IMR-90 (cell line): Measurements from ENCODE around the gene ANKIB1. TPM values are rescaled to one million over a fixed set of nuclear protein-coding genes. Genes with fewer than 3 reads are reported as not detected.

ENCODE experiments used
- ATAC-seq: fragments of 200-7000 bp; cut with Tn5 transposase; 2 replicates; pipeline ENCODE4 v1.9.1; 2020; ENCODE audit warnings: low read depth, mild to moderate bottlenecking, moderate library complexity
- BruUV-seq: library from RNA; stranded (reverse); fragments of 400-500 nt; replicated peaks from 2 replicates; lab custom pipeline; 2021; lab: Mats Ljungman, UMichigan
- CTCF ChIA-PET: fragments of 300-600 bp; formaldehyde crosslinking; extraction: SDS; loops from one replicate; lab custom pipeline; 2021; ENCODE audit warnings: antibody characterized with exemption; lab: Yijun Ruan, JAX
- POLR2A ChIA-PET: fragments of 300-600 bp; sonication (Branson Sonifier 250); formaldehyde crosslinking; loops from one replicate; lab custom pipeline; 2022; ENCODE audit warnings: antibody characterized with exemption; ENCODE audit not compliant: unreplicated experiment; lab: Charles Lee
- DNase-seq: peaks from one replicate; pipeline ENCODE4 v3.0.0; 2013
- H2AFZ ChIP-seq: replicated peaks from 2 replicates; pipeline ENCODE3; 2013; ENCODE audit warnings: low read length, mild to moderate bottlenecking; ENCODE audit not compliant: poor library complexity
- H2AK5ac ChIP-seq: 2 replicates; pipeline ENCODE4 v1.6.1; 2013; ENCODE audit warnings: low read depth, low read length, inconsistent platforms
- H2AK9ac ChIP-seq: replicated peaks from 2 replicates; pipeline ENCODE3; 2013; ENCODE audit warnings: mild to moderate bottlenecking, low read depth, low read length, moderate library complexity; ENCODE audit not compliant: poor library complexity
- H2BK120ac ChIP-seq: 2 replicates; pipeline ENCODE4 v1.6.1; 2013; ENCODE audit warnings: low read depth, low read length, inconsistent platforms
- H2BK15ac ChIP-seq: 3 replicates; pipeline ENCODE4 v1.6.1; 2013; ENCODE audit warnings: low read depth, low read length, inconsistent platforms
- H2BK20ac ChIP-seq: 2 replicates; pipeline ENCODE4 v1.6.1; 2013; ENCODE audit warnings: low read depth, mild to moderate bottlenecking, inconsistent platforms, low read length, moderate library complexity
- H2BK5ac ChIP-seq: 2 replicates; pipeline ENCODE4 v1.6.1; 2013; ENCODE audit warnings: mild to moderate bottlenecking, low read depth, low read length, inconsistent platforms; ENCODE audit not compliant: poor library complexity, severe bottlenecking
- H3K14ac ChIP-seq: replicated peaks from 2 replicates; pipeline ENCODE4 v1.6.1; 2013; ENCODE audit warnings: low read depth, low read length, inconsistent platforms
- H3K18ac ChIP-seq: 2 replicates; pipeline ENCODE4 v1.6.1; 2013; ENCODE audit warnings: low read depth, low read length, control low read depth
- H3K23ac ChIP-seq: 2 replicates; pipeline ENCODE4 v1.6.1; 2013; ENCODE audit warnings: low read depth, low read length, inconsistent platforms
- H3K27ac ChIP-seq: 2 replicates; pipeline ENCODE4 v1.5.1; 2013; ENCODE audit warnings: mild to moderate bottlenecking, control low read depth, low read length; ENCODE audit not compliant: insufficient read depth
- H3K27me3 ChIP-seq: 2 replicates; pipeline ENCODE4 v1.6.1; 2013; ENCODE audit warnings: low read length; ENCODE audit not compliant: control insufficient read depth, insufficient read depth
- H3K36me3 ChIP-seq: 2 replicates; pipeline ENCODE4 v1.6.1; 2013; ENCODE audit warnings: low read length, mixed read lengths; ENCODE audit not compliant: control insufficient read depth, insufficient read depth
- H3K4ac ChIP-seq: 2 replicates; pipeline ENCODE4 v1.6.1; 2013; ENCODE audit warnings: low read depth, low read length, inconsistent platforms
- H3K4me1 ChIP-seq: 2 replicates; pipeline ENCODE4 v1.6.1; 2013; ENCODE audit warnings: low read length, mixed read lengths; ENCODE audit not compliant: control insufficient read depth, insufficient read depth
- H3K4me2 ChIP-seq: 2 replicates; pipeline ENCODE4 v1.6.1; 2013; ENCODE audit warnings: low read depth, mild to moderate bottlenecking, control low read depth, low read length, moderate library complexity
- H3K4me3 ChIP-seq: 2 replicates; pipeline ENCODE4 v1.5.1; 2013; ENCODE audit warnings: low read depth, mild to moderate bottlenecking, control low read depth, low read length, moderate library complexity; ENCODE audit not compliant: insufficient read depth
- H3K56ac ChIP-seq: 2 replicates; pipeline ENCODE4 v1.6.1; 2013; ENCODE audit warnings: low read length, inconsistent platforms; ENCODE audit not compliant: insufficient read depth; ENCODE audit errors: extremely low read depth
- H3K79me1 ChIP-seq, 2 experiments: 2 replicates each; pipeline ENCODE4 v1.6.1; 2013; ENCODE audit warnings: low read length in 2 of 2, inconsistent platforms in 1 of 2, low read depth in 1 of 2
- H3K9ac ChIP-seq: 2 replicates; pipeline ENCODE4 v1.6.1; 2013; ENCODE audit warnings: low read depth, low read length, control low read depth
- H3K9me1 ChIP-seq: 2 replicates; pipeline ENCODE4 v1.6.1; 2013; ENCODE audit warnings: low read length, inconsistent platforms; ENCODE audit not compliant: insufficient read depth
- H3K9me3 ChIP-seq: 2 replicates; pipeline ENCODE4 v1.6.1; 2013; ENCODE audit warnings: low read length; ENCODE audit not compliant: control insufficient read depth, insufficient read depth
- H4K20me1 ChIP-seq: 2 replicates; pipeline ENCODE4 v1.6.1; 2013; ENCODE audit warnings: low read length, inconsistent platforms; ENCODE audit not compliant: insufficient read depth
- H4K5ac ChIP-seq: 2 replicates; pipeline ENCODE4 v1.6.1; 2013; ENCODE audit warnings: mild to moderate bottlenecking, low read depth, low read length, control low read depth
- H4K8ac ChIP-seq, 2 experiments: 2 replicates each; pipeline ENCODE4 v1.6.1; 2013; ENCODE audit warnings: low read depth in 2 of 2, low read length in 2 of 2, control low read depth in 1 of 2, inconsistent platforms in 1 of 2
- H4K91ac ChIP-seq: 2 replicates; pipeline ENCODE4 v1.6.1; 2013; ENCODE audit warnings: low read depth, low read length, inconsistent platforms; ENCODE audit not compliant: insufficient read depth
- MAFK ChIP-seq: IDR thresholded peaks from 2 replicates; pipeline ENCODE4 v1.6.1; 2012; ENCODE audit warnings: low read depth, low read length, improper control_type of control experiment
- MXI1 ChIP-seq: IDR thresholded peaks from 2 replicates; pipeline ENCODE4 v1.6.1; 2012; ENCODE audit warnings: low read depth, mild to moderate bottlenecking, low read length, moderate library complexity, borderline replicate concordance
- NFE2L2 ChIP-seq: fragments of 150-350 bp; IDR thresholded peaks from 2 replicates; pipeline ENCODE4 v1.6.1; 2016; ENCODE audit warnings: low read depth, mild to moderate bottlenecking, low read length
- RAD21 ChIP-seq: IDR thresholded peaks from 2 replicates; pipeline ENCODE4 v1.6.1; 2012; ENCODE audit warnings: low read length, improper control_type of control experiment
- RCOR1 ChIP-seq: IDR thresholded peaks from 2 replicates; pipeline ENCODE4 v1.6.1; 2012; ENCODE audit warnings: mild to moderate bottlenecking, low read length, improper control_type of control experiment; ENCODE audit not compliant: insufficient replicate concordance
- RFX5 ChIP-seq: IDR thresholded peaks from 2 replicates; pipeline ENCODE4 v1.8.0; 2012; ENCODE audit warnings: low read depth, mild to moderate bottlenecking, low read length, moderate library complexity
- WGBS, 2 experiments: methylation state at CpG; one replicate each; pipeline versions ENCODE4 v1.1.5 to v1.1.7; 2013; ENCODE audit warnings: missing lambda C conversion rate in 2 of 2; ENCODE audit not compliant: insufficient read length in 1 of 2; ENCODE audit errors: extremely low coverage in 2 of 2; 5-methylcytosine and 5-hydroxymethylcytosine counted together
- dilution Hi-C: fragments of 300-500 bp; cut with HindIII; formaldehyde crosslinking; loops from one replicate; pipeline ENCODE4 v1.14.3; 2018; ENCODE audit warnings: low sequenced_read_pairs; ENCODE audit not compliant: unreplicated experiment
- in situ Hi-C: fragments of 300-500 bp; cut with MboI; formaldehyde crosslinking; loops from 3 replicates; pipeline ENCODE4 v1.14.3; 2019; ENCODE audit warnings: low sequenced_read_pairs, inconsistent platforms, mixed read lengths
- intact Hi-C: fragments of 100-400 bp; cut with micrococcal nuclease; formaldehyde crosslinking; loops from 2 replicates; pipeline ENCODE4 v1.10.0; 2022
- polyA plus RNA-seq, 3 experiments: library from polyadenylated mRNA; depleted of rRNA; stranded (reverse); fragments of >200 nt; gene quantifications; 2 replicates each; pipeline ENCODE4 v1.2.3, GENCODE V29; 2012; ENCODE audit warnings: low replicate concordance in 1 of 3
- total RNA-seq: library from RNA; depleted of rRNA; stranded (reverse); fragments of >200 nt; gene quantifications from 2 replicates; pipeline ENCODE4 v1.2.3, GENCODE V29; 2012
- TF ChIP-seq, protein P1 (sequence below): fragments of 150-350 bp; IDR thresholded peaks from 2 replicates; pipeline ENCODE4 v1.6.1; 2016; ENCODE audit warnings: low read depth, mild to moderate bottlenecking, low read length, moderate library complexity, borderline replicate concordance
- TF ChIP-seq, protein P2 (sequence below): conservative IDR thresholded peaks from 2 replicates; pipeline ENCODE4 v1.5.1; 2012; ENCODE audit warnings: mild to moderate bottlenecking, low read depth, low read length, improper control_type of control experiment

Gene ANKIB1
- total and polyA plus RNA-seq, 2 of the 4 experiments (the other 2 are of a cell fraction) = 18.7 to 33.9 TPM

DNA sequence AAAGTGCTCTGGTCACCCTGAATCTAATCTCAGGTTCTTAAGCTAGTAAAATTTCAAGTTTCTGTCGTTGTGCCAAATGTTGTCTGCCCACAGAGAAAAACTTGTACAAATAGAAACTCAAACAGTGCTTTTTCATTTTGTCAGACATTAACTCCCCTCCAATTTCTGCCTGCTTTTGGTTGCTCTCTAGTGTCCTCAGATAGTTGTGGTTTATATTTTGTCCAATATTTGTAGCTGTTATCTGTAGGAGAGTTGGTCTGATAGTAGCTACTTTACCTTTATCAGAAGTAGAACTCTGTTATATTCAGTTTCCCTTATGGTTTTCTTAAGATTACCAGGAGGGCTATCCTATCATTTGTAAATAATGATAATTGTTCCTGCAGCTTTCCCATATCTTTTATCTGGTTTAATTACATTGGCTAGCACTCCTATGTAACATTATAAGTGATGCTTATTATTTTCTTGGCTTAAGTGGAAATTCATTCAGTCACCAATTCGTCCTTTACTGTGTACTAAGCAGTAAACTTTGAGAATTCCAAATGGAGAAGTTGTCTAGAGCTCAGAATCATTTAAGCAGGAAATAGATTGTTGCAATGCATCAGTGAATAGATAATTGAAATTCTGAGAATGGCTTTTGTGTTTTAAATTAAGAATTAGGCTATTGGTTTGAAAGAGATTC lies 91.0 kb downstream of the ANKIB1 start:
- H2BK20ac ChIP-seq = no peak overlapping the region
- H2BK5ac ChIP-seq = no peak overlapping the region
- H3K9me1 ChIP-seq = 0 out of 2 replicates have a peak, but pooled peaks cover 3% of the 10 kb centered on the region
- no peak overlapping the region for H2BK15ac ChIP-seq
- no peak for TF ChIP-seq RFX5
- no peak for TF ChIP-seq RAD21
- no peak for TF ChIP-seq MXI1
- TF ChIP-seq, protein P1, sequence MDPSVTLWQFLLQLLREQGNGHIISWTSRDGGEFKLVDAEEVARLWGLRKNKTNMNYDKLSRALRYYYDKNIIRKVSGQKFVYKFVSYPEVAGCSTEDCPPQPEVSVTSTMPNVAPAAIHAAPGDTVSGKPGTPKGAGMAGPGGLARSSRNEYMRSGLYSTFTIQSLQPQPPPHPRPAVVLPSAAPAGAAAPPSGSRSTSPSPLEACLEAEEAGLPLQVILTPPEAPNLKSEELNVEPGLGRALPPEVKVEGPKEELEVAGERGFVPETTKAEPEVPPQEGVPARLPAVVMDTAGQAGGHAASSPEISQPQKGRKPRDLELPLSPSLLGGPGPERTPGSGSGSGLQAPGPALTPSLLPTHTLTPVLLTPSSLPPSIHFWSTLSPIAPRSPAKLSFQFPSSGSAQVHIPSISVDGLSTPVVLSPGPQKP = no peak
- no peak for TF ChIP-seq MAFK
- no peak for TF ChIP-seq NFE2L2
- TF ChIP-seq RCOR1 = no peak
- TF ChIP-seq, protein P2, sequence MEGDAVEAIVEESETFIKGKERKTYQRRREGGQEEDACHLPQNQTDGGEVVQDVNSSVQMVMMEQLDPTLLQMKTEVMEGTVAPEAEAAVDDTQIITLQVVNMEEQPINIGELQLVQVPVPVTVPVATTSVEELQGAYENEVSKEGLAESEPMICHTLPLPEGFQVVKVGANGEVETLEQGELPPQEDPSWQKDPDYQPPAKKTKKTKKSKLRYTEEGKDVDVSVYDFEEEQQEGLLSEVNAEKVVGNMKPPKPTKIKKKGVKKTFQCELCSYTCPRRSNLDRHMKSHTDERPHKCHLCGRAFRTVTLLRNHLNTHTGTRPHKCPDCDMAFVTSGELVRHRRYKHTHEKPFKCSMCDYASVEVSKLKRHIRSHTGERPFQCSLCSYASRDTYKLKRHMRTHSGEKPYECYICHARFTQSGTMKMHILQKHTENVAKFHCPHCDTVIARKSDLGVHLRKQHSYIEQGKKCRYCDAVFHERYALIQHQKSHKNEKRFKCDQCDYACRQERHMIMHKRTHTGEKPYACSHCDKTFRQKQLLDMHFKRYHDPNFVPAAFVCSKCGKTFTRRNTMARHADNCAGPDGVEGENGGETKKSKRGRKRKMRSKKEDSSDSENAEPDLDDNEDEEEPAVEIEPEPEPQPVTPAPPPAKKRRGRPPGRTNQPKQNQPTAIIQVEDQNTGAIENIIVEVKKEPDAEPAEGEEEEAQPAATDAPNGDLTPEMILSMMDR = no peak
- in situ Hi-C loops (no loop called here), dilution Hi-C loops (no loop called here), intact Hi-C loops (no loop called here)
- H4K20me1 ChIP-seq = no peaks in the 10 kb centered on the region
- H3K56ac ChIP-seq = no peak overlapping the region
- no peak overlapping the region for H3K27ac ChIP-seq
- no peaks in the 10 kb centered on the region for H3K27me3 ChIP-seq
- no peak overlapping the region for H4K91ac ChIP-seq
- no peak overlapping the region for H3K23ac ChIP-seq
- DNase-seq (no peak), ATAC-seq (no peak)
- 100% methylated on average over 1 of the region's 2 CpGs; no CpG with 5 or more reads in 1 of the 2 experiments for WGBS, 2 experiments
- no peak overlapping the region for H4K5ac ChIP-seq
- H3K36me3 ChIP-seq = 0 out of 2 replicates have a peak, but pooled peaks cover 2% of the 10 kb centered on the region
- H3K14ac ChIP-seq = no peak overlapping the region
- H2BK120ac ChIP-seq = no peak overlapping the region
- H3K4me3 ChIP-seq = no peak overlapping the region
- H3K9ac ChIP-seq = no peak overlapping the region
- ChIA-PET POLR2A (no interaction called here), CTCF (no interaction called here)
- H3K4me2 ChIP-seq = no peak overlapping the region
- no TSS peak for BruUV-seq
- no peak overlapping the region for H2AK9ac ChIP-seq
- no peak overlapping the region for H2AK5ac ChIP-seq
- no peaks in the 10 kb centered on the region for H3K4me1 ChIP-seq
- H3K9me3 ChIP-seq = no peaks in the 10 kb centered on the region
- no peaks in the 10 kb centered on the region; a peak in 1 of 4 replicates for H3K79me1 ChIP-seq
- H2AFZ ChIP-seq = no peak overlapping the region
- no peak overlapping the region for H4K8ac ChIP-seq
- no peak overlapping the region for H3K18ac ChIP-seq
- H3K4ac ChIP-seq = no peak overlapping the region
